CD8-positive, alpha-beta memory T cell (primary cell): ENCODE measurements around the gene GPSM1. TPM values are rescaled to one million over a fixed set of nuclear protein-coding genes. Genes with fewer than 3 reads are reported as not detected.

Source experiments
- CTCF ChIA-PET: fragments of 350-600 bp; sonication (Branson Sonifier 250); formaldehyde crosslinking; loops from one replicate; lab custom pipeline; 2021; ENCODE audit warnings: antibody characterized with exemption; lab: Charles Lee
- POLR2A ChIA-PET: fragments of 350-600 bp; sonication (Branson Sonifier 250); formaldehyde crosslinking; loops from one replicate; lab custom pipeline; 2021; ENCODE audit warnings: antibody characterized with exemption; lab: Charles Lee
- DNase-seq, 5 donors: peaks; one replicate each; pipeline versions ENCODE4 v3.0.0 to v3.0.0-alpha.2; 2020 to 2022; ENCODE audit warnings: mixed read lengths in 1 of 5
- H3K27ac ChIP-seq: one replicate; pipeline ENCODE4 v1.7.0; 2013; ENCODE audit warnings: low read depth, mild to moderate bottlenecking, low read length, moderate library complexity
- H3K27me3 ChIP-seq: 2 replicates; pipeline ENCODE4 v1.7.0; 2013; ENCODE audit warnings: low read length, mild to moderate bottlenecking; ENCODE audit not compliant: insufficient read depth, poor library complexity, severe bottlenecking
- H3K36me3 ChIP-seq: 2 replicates; pipeline ENCODE4 v1.7.0; 2013; ENCODE audit warnings: mild to moderate bottlenecking, low read length, moderate library complexity; ENCODE audit not compliant: insufficient read depth
- H3K4me1 ChIP-seq: 2 replicates; pipeline ENCODE4 v1.7.0; 2013; ENCODE audit warnings: mild to moderate bottlenecking, low read length, moderate library complexity; ENCODE audit not compliant: insufficient read depth
- H3K4me3 ChIP-seq: 2 replicates; pipeline ENCODE4 v1.7.0; 2013; ENCODE audit warnings: mild to moderate bottlenecking, low read length
- H3K9me3 ChIP-seq: 2 replicates; pipeline ENCODE4 v1.7.0; 2013; ENCODE audit warnings: mild to moderate bottlenecking, low read length
- H3K27ac Mint-ChIP-seq, 8 donors: one replicate each; pipeline ENCODE4 v1.8.0; 2020 to 2021; ENCODE audit warnings: mixed read lengths in 8 of 8, mild to moderate bottlenecking in 6 of 8, inconsistent platforms in 3 of 8, moderate library complexity in 3 of 8
- H3K27me3 Mint-ChIP-seq, 2 donors: one replicate each; pipeline ENCODE4 v1.8.0; 2020 to 2021; ENCODE audit warnings: mixed read lengths in 2 of 2, mild to moderate bottlenecking in 1 of 2, moderate library complexity in 1 of 2
- H3K36me3 Mint-ChIP-seq, 3 donors: one replicate each; pipeline ENCODE4 v1.8.0; 2020 to 2021; ENCODE audit warnings: mixed read lengths in 3 of 3, inconsistent platforms in 1 of 3, mild to moderate bottlenecking in 1 of 3
- H3K4me1 Mint-ChIP-seq, 3 donors: one replicate each; pipeline ENCODE4 v1.8.0; 2020 to 2021; ENCODE audit warnings: mixed read lengths in 3 of 3, inconsistent platforms in 1 of 3, mild to moderate bottlenecking in 1 of 3
- H3K4me3 Mint-ChIP-seq, 7 donors: one replicate each; pipeline ENCODE4 v1.8.0; 2020 to 2021; ENCODE audit warnings: mixed read lengths in 7 of 7, mild to moderate bottlenecking in 6 of 7, moderate library complexity in 4 of 7, inconsistent platforms in 2 of 7
- H3K9me3 Mint-ChIP-seq, 5 donors: one replicate each; pipeline ENCODE4 v1.8.0; 2020 to 2022; ENCODE audit warnings: mixed read lengths in 5 of 5, mild to moderate bottlenecking in 3 of 5, moderate library complexity in 2 of 5, inconsistent platforms in 1 of 5
- polyA plus RNA-seq: library from polyadenylated mRNA; unstranded; fragments of 300-500 nt; fragmentation: Illumina TruSeq; gene quantifications from one replicate; pipeline ENCODE4 v1.2.3, GENCODE V29; 2021
- total RNA-seq, 2 experiments: library from RNA; stranded (reverse); gene quantifications; one replicate each; pipeline ENCODE4 v1.2.3, GENCODE V29; 2021

Gene GPSM1
- total and polyA plus RNA-seq, 3 experiments from 2014 or later, result 1.7 to 7.5 (median 6.8) TPM

DNA sequence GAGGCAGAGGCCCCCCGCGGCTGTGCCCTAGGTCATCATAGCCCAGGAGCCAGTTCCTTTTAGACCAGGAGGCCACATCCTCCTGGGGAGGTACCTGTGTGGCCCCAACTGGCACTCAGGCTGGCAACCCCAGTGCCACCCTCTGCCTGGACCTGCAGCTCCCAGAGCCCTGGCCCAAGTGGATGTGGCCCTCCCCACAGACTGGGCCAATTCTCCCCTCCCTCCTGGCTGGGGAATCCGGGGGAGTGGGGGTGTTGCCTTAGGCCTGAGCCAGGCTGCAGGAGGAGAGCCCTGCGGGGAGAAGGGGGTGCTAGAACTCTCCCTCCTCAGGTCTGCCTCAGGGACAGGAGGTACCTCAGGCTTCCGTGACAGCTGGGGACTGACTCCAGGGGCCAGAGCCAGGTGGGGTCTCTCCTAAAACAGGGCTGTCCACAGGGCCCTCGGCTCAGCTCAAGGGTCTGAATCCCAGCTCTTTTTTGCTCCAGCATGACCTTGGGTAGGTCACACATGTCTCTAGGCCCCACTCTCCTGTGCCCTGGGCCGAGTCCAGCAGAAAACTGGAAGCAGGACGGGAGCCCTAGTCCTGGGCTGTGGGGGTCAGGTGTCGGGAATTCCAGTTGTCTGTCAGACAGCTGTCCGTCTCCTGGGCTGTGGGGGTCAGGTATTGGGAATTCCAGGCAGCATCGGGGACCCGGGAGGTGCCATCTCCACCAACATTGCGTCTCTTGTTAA is 26.6 kb downstream of the GPSM1 start:
- no peaks in the 10 kb centered on the region for H3K36me3 Mint-ChIP-seq
- H3K4me1 ChIP-seq, result no peaks in the 10 kb centered on the region
- H3K27ac ChIP-seq, result no peak overlapping the region
- no peak overlapping the region for H3K27ac Mint-ChIP-seq
- no peaks in the 10 kb centered on the region for H3K9me3 ChIP-seq
- ChIA-PET CTCF (no interaction called here), POLR2A (interaction anchor here (0.5 kb wide), 1 partner anchor 58 kb away, joined by 3 read pairs; no protein-coding TSS in a partner anchor)
- H3K27me3 ChIP-seq, result no peaks in the 10 kb centered on the region
- no peaks in the 10 kb centered on the region for H3K36me3 ChIP-seq
- no peaks in the 10 kb centered on the region for H3K27me3 Mint-ChIP-seq
- DNase-seq, result no peak
- no peak overlapping the region for H3K4me3 ChIP-seq
- no peaks in the 10 kb centered on the region for H3K4me1 Mint-ChIP-seq
- no peak overlapping the region for H3K4me3 Mint-ChIP-seq
- H3K9me3 Mint-ChIP-seq, result no peaks in the 10 kb centered on the region

DNA sequence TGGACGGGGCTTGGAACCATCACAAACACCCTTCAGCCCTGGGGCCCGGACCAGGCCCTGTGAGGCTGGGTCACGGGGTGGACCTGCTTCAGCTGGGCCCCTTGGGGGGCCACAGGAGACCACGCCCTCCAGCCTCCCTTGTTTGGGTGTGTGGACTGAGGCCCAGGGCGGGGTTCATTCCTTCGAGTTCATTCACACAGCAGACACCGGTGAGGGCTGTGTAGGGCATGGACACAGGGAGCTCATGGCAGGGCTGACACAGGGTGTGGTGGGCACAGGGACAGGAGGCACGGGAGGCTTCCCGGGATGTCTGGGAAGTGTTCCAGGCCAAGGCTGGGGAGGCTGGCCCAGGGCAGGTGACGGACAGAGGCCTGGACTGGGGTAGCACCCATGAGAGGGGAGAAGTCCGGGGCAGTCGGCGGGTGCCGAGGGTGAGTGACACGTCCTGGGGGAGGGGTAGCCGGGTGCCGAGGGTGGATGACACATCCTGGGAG is 27.3 kb downstream of the GPSM1 start:
- H3K27me3 Mint-ChIP-seq, result no peaks in the 10 kb centered on the region
- no peaks in the 10 kb centered on the region for H3K4me1 ChIP-seq
- H3K36me3 ChIP-seq, result no peaks in the 10 kb centered on the region
- ChIA-PET POLR2A (interaction anchor here (0.5 kb wide), 1 partner anchor 58 kb away, joined by 3 read pairs; no protein-coding TSS in a partner anchor), CTCF (no interaction called here)
- H3K9me3 Mint-ChIP-seq, result no peaks in the 10 kb centered on the region
- H3K4me1 Mint-ChIP-seq, result no peaks in the 10 kb centered on the region
- peak overlapping the region in 1 of 7 donors; percentile 48 for H3K4me3 Mint-ChIP-seq
- DNase-seq, result no peak
- H3K9me3 ChIP-seq, result no peaks in the 10 kb centered on the region
- H3K27me3 ChIP-seq, result no peaks in the 10 kb centered on the region
- H3K27ac Mint-ChIP-seq, result no peak overlapping the region
- H3K4me3 ChIP-seq, result no peak overlapping the region
- no peak overlapping the region for H3K27ac ChIP-seq
- H3K36me3 Mint-ChIP-seq, result peaks cover 0 to 4% (median 0%) of the 10 kb centered on the region in 3 donors

DNA sequence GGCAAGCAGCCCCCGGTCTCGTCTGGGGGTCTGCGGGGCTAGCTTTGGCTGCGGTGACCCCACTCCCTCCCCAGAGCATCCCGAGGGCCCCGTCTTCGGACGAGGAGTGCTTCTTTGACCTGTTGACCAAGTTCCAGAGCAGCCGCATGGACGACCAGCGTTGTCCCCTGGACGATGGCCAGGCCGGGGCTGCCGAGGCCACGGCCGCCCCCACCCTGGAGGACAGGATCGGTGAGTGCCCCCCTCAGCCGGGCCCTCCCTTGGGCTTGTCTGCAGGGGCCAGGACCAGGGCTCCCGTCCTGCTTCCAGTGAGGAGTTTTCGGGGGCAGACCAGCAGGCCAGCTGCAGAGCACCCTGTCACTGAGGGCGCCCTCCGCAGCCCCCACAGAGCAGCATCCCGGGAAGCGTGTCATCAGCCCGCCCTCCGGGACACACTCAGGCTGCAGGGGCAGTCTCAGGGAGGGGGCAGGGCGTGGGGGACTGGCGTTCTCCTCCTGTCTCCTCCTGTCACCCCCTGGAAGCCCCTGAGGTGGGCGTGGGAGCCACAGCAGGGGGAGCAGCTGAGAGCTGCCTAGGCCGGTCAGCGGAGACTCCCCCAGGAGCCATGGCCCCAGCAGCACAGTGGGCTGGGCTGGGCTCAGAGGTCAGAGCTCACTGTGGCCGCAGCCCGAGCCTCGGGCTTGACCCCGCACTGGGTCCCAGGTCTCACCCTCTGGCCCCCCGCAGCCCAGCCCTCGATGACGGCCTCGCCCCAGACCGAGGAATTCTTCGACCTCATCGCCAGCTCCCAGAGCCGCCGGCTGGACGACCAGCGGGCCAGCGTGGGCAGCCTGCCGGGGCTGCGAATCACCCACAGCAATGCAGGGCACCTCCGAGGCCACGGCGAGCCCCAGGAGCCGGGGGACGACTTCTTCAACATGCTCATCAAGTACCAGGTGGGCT is 28.5 kb downstream of the GPSM1 start:
- no peaks in the 10 kb centered on the region for H3K36me3 ChIP-seq
- ChIA-PET CTCF (no interaction called here), POLR2A (no interaction called here)
- Mint-ChIP-seq H3K36me3 (peaks cover 0 to 12% (median 0%) of the 10 kb centered on the region in 3 donors), H3K4me3 (no peak overlapping the region), H3K27ac (no peak overlapping the region), H3K27me3 (no peaks in the 10 kb centered on the region), H3K4me1 (no peaks in the 10 kb centered on the region), H3K9me3 (no peaks in the 10 kb centered on the region)
- H3K27ac ChIP-seq, result no peak overlapping the region
- no peak for DNase-seq
- no peaks in the 10 kb centered on the region for H3K4me1 ChIP-seq
- H3K4me3 ChIP-seq, result no peak overlapping the region
- no peaks in the 10 kb centered on the region for H3K27me3 ChIP-seq
- H3K9me3 ChIP-seq, result no peaks in the 10 kb centered on the region

DNA sequence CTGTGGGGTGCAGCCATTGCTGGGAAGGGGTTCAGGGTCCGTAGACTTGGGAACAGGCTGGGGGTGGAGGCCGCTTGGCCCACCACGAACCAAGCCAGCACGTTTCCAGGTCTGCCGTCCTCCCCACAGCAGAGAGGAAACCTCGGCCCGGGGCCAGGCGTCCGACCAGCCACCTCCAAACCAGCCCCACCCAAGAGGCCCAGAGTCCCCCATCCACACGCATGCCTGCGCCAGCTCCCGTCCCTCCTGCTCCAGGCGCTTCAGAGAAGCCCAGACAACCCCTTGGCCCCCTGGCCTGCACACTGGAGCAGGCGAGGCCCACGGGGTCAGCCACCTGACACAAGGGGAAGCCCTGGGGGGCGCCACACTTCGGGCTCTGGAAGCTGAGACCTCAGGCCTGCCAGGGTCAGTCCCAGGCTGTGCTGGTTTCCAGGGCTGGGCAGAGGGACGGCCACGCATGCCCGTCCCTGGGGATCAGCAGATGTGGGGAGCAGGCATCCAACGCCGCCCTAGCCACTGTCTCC is 29.9 kb downstream of the GPSM1 start:
- H3K4me1 ChIP-seq, result no peaks in the 10 kb centered on the region
- ChIA-PET CTCF (no interaction called here), POLR2A (no interaction called here)
- no peaks in the 10 kb centered on the region for H3K4me1 Mint-ChIP-seq
- H3K27ac ChIP-seq, result no peak overlapping the region
- H3K27me3 ChIP-seq, result no peaks in the 10 kb centered on the region
- H3K9me3 ChIP-seq, result no peaks in the 10 kb centered on the region
- no peak for DNase-seq
- no peak overlapping the region for H3K4me3 Mint-ChIP-seq
- no peaks in the 10 kb centered on the region for H3K27me3 Mint-ChIP-seq
- no peak overlapping the region for H3K4me3 ChIP-seq
- H3K36me3 ChIP-seq, result no peaks in the 10 kb centered on the region
- H3K36me3 Mint-ChIP-seq, result peaks cover 0 to 16% (median 0%) of the 10 kb centered on the region in 3 donors
- H3K27ac Mint-ChIP-seq, result no peak overlapping the region
- H3K9me3 Mint-ChIP-seq, result no peaks in the 10 kb centered on the region

DNA sequence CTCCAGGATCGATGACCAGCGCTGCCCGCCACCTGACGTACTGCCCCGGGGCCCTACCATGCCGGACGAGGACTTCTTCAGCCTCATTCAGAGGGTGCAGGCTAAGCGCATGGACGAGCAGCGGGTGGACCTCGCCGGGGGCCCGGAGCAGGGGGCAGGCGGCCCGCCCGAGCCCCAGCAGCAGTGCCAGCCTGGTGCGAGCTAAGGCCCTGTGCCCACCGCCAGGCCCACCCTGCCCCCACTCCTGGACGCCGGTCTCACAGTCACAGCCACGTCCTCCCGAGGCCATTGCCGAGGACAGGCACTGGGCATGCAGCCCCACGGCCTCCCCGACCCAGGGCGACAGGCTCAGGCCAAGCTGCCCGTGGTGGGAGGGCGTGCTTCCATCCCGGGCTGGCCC is 30.7 kb downstream of the GPSM1 start:
- Histone ChIP-seq H3K27ac (no peak overlapping the region), H3K27me3 (no peaks in the 10 kb centered on the region), H3K4me1 (no peaks in the 10 kb centered on the region), H3K36me3 (no peaks in the 10 kb centered on the region), H3K4me3 (no peak overlapping the region), H3K9me3 (no peaks in the 10 kb centered on the region)
- Mint-ChIP-seq H3K27ac (no peak overlapping the region), H3K4me3 (no peak overlapping the region), H3K36me3 (peaks cover 0 to 20% (median 0%) of the 10 kb centered on the region in 3 donors), H3K9me3 (no peaks in the 10 kb centered on the region), H3K4me1 (peaks cover 0 to 7% (median 0%) of the 10 kb centered on the region in 3 donors), H3K27me3 (no peaks in the 10 kb centered on the region)
- POLR2A ChIA-PET, result no interaction called here
- DNase-seq, result no peak
- CTCF ChIA-PET, result no interaction called here

DNA sequence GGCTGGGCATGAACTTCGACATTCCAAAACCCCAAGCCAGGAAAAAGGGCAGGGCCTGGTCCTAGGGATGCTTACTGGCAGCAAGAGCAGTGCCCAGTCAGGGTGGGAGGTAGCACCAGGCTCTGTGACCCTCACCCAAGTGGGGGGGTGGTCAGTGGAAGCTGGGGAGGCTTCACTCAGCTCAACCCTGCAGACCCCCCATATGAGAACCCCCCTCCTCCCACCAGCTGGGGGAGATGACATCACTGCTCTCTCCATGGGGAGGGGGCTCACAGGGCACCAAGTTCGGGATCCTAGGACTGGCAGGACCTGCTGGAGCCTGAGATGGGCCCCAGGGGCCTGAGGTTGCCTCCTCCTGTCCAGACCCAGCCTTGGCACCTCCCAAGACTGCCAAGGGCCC is 31.5 kb downstream of the GPSM1 start:
- H3K27me3 ChIP-seq, result no peaks in the 10 kb centered on the region
- Mint-ChIP-seq H3K4me3 (no peak overlapping the region), H3K4me1 (peaks cover 0 to 7% (median 0%) of the 10 kb centered on the region in 3 donors)

DNA sequence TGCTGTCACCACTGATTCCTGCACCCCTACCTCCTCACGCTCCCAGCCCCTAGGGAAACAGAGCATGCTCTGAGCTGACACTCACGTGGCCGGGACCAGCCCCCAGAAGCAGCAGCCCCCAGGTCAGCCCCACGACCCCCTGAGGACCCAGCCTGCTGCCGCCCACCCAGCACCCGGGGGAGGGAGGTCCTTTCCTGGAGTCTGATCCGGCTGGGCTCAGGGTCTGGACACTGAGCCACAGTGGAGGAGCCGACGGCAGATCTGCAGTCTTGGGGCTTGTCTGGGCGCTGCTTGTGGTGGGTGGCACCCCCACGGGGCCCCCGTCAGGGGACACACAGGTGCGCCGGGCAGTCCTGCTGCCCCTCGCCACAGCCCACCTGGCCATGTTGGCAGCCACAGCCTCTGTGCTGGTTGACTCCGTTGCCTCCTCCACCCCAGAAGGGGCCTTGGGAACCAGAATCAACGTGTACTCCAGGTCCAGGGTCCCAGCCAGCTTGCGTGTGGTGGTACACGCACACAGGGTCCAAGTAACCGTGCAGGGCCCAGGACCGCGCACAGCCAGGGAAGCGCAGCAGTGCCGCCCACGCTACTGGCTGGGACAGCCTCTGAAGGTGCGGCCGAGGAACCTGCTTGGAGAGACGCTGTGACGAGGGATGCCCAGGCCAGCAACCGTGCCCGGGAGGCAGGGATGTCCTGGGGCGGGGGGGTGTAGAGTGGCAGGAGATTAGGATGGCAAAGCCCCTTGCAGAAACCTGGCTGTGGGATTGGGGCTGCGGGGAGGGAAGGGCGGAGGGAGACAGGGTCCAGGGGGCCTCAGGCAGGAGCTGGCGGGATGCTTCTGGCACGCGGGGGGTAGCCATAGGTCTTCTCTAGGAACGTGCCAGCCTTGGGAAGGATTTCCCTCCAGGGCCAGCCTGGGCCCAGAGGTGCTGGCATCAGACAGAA is 32.7 kb downstream of the GPSM1 start:
- H3K27me3 ChIP-seq, result no peaks in the 10 kb centered on the region
- no peaks in the 10 kb centered on the region for H3K9me3 Mint-ChIP-seq
- ChIA-PET CTCF (no interaction called here), POLR2A (no interaction called here)
- H3K27ac Mint-ChIP-seq, result no peak overlapping the region
- no peak overlapping the region for H3K4me3 ChIP-seq
- peaks cover 0 to 20% (median 0%) of the 10 kb centered on the region in 3 donors for H3K36me3 Mint-ChIP-seq
- DNase-seq, result no peak
- no peak overlapping the region for H3K4me3 Mint-ChIP-seq
- no peaks in the 10 kb centered on the region for H3K36me3 ChIP-seq
- H3K4me1 ChIP-seq, result peaks cover 5% of the 10 kb centered on the region
- H3K9me3 ChIP-seq, result no peaks in the 10 kb centered on the region
- no peak overlapping the region for H3K27ac ChIP-seq
- peaks cover 0 to 7% (median 0%) of the 10 kb centered on the region in 3 donors for H3K4me1 Mint-ChIP-seq
- no peaks in the 10 kb centered on the region for H3K27me3 Mint-ChIP-seq

More for the DNA sequence above, 31.5 kb downstream of the GPSM1 start:
- CTCF ChIA-PET, result no interaction called here
- Mint-ChIP-seq H3K27me3 (no peaks in the 10 kb centered on the region), H3K27ac (no peak overlapping the region), H3K36me3 (peaks cover 0 to 20% (median 0%) of the 10 kb centered on the region in 3 donors), H3K9me3 (no peaks in the 10 kb centered on the region)
- Histone ChIP-seq H3K36me3 (no peaks in the 10 kb centered on the region), H3K9me3 (no peaks in the 10 kb centered on the region), H3K4me3 (no peak overlapping the region), H3K27ac (no peak overlapping the region), H3K4me1 (peaks cover 2% of the 10 kb centered on the region)
- DNase-seq, result no peak
- POLR2A ChIA-PET, result no interaction called here
